Ishikawa (cell line): ENCODE results near the gene CDKN2A.

Experiments
- CEBPB ChIP-seq: IDR thresholded peaks from 2 replicates; pipeline ENCODE4 v1.6.1; 2012
- CREB1 ChIP-seq: IDR thresholded peaks from 2 replicates; pipeline ENCODE4 v1.6.1; 2012; ENCODE audit warnings: low read depth
- EP300 ChIP-seq: IDR thresholded peaks from 2 replicates; pipeline ENCODE4 v1.6.1; 2012; ENCODE audit warnings: borderline replicate concordance
- NFIC ChIP-seq: IDR thresholded peaks from 2 replicates; pipeline ENCODE4 v1.6.1; 2012
- RAD21 ChIP-seq: IDR thresholded peaks from 2 replicates; pipeline ENCODE4 v1.6.1; 2012; ENCODE audit warnings: low read depth
- TCF12 ChIP-seq: IDR thresholded peaks from 2 replicates; pipeline ENCODE4 v1.6.1; 2012; ENCODE audit warnings: low read depth
- TEAD4 ChIP-seq: IDR thresholded peaks from 2 replicates; pipeline ENCODE4 v1.6.1; 2012
- YY1 ChIP-seq: IDR thresholded peaks from 2 replicates; pipeline ENCODE4 v1.6.1; 2012; ENCODE audit warnings: low read depth
- ZBTB7A ChIP-seq: IDR thresholded peaks from 2 replicates; pipeline ENCODE4 v1.6.1; 2012; ENCODE audit warnings: low read depth
- TF ChIP-seq, protein P1 (sequence below): IDR thresholded peaks from 2 replicates; pipeline ENCODE4 v1.6.1; 2012
- TF ChIP-seq, protein P2 (sequence below): IDR thresholded peaks from 2 replicates; pipeline ENCODE4 v1.6.1; 2012; ENCODE audit warnings: low read depth, mild to moderate bottlenecking
- TF ChIP-seq, protein P3 (sequence below): IDR thresholded peaks from 2 replicates; pipeline ENCODE4 v1.6.1; 2012

DNA sequence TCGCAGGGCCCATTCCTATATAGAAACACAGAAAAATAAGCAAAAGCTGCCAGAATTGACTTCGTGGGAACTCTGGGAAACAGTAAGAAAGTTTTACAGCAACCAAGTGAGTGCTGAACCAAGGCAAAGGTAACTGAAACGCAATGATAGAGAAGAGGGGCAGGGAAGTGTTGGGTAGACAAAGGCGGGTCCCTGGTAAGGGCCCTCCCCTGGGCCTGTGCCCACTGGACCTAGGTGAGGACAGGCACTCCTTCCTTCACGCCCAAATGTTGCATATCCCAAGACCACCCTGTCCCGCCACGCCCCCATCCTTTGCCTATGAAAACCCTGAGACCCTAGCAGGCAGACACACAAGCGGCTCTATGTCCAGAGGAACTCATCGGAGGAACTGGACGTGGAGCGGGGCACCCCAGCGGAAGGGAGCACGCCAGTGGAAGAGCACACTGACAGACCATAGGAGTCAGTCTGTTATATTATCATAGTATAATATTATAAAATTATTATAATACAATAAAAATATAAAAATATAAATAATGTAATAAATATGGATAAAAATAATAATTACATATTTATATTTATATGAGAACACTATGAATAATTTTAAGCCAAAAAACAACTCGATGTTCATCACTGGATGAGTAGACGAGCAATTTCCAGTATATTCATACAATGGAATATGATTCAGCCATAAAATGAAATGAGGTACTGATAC is 27.9 kb downstream of the CDKN2A start:
- no peak for TF ChIP-seq NFIC
- TF ChIP-seq TCF12, result no peak
- TF ChIP-seq TEAD4, result no peak
- TF ChIP-seq, protein P1, sequence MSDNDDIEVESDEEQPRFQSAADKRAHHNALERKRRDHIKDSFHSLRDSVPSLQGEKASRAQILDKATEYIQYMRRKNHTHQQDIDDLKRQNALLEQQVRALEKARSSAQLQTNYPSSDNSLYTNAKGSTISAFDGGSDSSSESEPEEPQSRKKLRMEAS, result no peak
- TF ChIP-seq EP300, result no peak
- no peak for TF ChIP-seq CEBPB
- TF ChIP-seq, protein P2, sequence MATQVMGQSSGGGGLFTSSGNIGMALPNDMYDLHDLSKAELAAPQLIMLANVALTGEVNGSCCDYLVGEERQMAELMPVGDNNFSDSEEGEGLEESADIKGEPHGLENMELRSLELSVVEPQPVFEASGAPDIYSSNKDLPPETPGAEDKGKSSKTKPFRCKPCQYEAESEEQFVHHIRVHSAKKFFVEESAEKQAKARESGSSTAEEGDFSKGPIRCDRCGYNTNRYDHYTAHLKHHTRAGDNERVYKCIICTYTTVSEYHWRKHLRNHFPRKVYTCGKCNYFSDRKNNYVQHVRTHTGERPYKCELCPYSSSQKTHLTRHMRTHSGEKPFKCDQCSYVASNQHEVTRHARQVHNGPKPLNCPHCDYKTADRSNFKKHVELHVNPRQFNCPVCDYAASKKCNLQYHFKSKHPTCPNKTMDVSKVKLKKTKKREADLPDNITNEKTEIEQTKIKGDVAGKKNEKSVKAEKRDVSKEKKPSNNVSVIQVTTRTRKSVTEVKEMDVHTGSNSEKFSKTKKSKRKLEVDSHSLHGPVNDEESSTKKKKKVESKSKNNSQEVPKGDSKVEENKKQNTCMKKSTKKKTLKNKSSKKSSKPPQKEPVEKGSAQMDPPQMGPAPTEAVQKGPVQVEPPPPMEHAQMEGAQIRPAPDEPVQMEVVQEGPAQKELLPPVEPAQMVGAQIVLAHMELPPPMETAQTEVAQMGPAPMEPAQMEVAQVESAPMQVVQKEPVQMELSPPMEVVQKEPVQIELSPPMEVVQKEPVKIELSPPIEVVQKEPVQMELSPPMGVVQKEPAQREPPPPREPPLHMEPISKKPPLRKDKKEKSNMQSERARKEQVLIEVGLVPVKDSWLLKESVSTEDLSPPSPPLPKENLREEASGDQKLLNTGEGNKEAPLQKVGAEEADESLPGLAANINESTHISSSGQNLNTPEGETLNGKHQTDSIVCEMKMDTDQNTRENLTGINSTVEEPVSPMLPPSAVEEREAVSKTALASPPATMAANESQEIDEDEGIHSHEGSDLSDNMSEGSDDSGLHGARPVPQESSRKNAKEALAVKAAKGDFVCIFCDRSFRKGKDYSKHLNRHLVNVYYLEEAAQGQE, result no peak
- no peak for TF ChIP-seq ZBTB7A
- TF ChIP-seq, protein P3, sequence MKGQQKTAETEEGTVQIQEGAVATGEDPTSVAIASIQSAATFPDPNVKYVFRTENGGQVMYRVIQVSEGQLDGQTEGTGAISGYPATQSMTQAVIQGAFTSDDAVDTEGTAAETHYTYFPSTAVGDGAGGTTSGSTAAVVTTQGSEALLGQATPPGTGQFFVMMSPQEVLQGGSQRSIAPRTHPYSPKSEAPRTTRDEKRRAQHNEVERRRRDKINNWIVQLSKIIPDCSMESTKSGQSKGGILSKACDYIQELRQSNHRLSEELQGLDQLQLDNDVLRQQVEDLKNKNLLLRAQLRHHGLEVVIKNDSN, result no peak
- TF ChIP-seq RAD21, result no peak
- TF ChIP-seq CREB1, result no peak
- no peak for TF ChIP-seq YY1
